Measurements from ENCODE around the gene OPN1SW.

Gene OPN1SW

DNA sequence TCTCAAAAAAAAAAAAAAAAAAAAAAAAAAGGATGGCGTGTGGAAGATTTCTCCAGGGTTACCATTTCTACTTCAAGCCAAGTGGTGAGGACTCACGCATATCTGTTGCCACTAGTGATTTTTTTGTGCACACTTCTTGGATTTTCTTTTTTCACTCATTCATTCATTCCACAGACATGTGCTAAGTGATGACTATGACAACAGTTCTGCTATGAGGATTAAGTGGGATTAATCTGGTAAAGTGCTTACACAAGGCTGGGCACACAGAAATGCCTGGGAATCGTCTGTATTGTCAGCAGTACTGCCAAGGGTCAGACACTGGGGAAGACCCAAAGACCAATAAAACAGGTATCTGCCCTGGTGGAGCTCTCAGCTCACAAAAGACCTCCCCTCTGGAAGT is 6.3 kb upstream of the OPN1SW start:
- TF ChIP-seq, protein P1, sequence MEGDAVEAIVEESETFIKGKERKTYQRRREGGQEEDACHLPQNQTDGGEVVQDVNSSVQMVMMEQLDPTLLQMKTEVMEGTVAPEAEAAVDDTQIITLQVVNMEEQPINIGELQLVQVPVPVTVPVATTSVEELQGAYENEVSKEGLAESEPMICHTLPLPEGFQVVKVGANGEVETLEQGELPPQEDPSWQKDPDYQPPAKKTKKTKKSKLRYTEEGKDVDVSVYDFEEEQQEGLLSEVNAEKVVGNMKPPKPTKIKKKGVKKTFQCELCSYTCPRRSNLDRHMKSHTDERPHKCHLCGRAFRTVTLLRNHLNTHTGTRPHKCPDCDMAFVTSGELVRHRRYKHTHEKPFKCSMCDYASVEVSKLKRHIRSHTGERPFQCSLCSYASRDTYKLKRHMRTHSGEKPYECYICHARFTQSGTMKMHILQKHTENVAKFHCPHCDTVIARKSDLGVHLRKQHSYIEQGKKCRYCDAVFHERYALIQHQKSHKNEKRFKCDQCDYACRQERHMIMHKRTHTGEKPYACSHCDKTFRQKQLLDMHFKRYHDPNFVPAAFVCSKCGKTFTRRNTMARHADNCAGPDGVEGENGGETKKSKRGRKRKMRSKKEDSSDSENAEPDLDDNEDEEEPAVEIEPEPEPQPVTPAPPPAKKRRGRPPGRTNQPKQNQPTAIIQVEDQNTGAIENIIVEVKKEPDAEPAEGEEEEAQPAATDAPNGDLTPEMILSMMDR (IDR thresholded peaks at IDR 0.05; ENCODE audit: extremely low read depth, insufficient read depth, missing control alignments) = no peak
- in situ Hi-C loops (cut with MboI; ENCODE audit: low pct_unique_long_range_greater_than_20kb, low sequenced_read_pairs, unreplicated experiment) = no loop called here
- no peak for DNase-seq (ENCODE audit: low spot score)

DNA sequence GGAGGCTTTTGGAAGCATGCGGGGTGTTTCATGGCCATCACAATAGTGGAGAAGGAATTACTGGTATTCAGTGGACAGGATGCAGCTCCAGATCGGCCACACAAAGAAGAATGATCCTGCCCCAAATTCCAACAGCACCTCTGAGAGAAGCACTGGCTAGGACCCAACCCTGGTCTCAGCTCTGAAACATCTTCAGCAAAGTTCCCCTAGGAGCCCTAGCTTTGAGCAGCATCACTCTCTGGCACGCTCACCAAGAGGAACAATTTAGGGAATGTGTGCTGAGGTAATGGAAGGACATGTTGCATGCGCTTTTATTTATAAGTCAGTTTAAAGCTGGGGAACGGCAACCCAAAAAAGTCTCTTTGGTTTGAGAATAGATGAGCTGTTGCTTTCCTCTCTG is 5.5 kb upstream of the OPN1SW start:
- TF ChIP-seq, protein P1 (IDR thresholded peaks at IDR 0.05; ENCODE audit: extremely low read depth, insufficient read depth, missing control alignments) = no peak
- in situ Hi-C loops (cut with MboI; ENCODE audit: low pct_unique_long_range_greater_than_20kb, low sequenced_read_pairs, unreplicated experiment) = no loop called here
- DNase-seq (ENCODE audit: low spot score) = no peak

DNA sequence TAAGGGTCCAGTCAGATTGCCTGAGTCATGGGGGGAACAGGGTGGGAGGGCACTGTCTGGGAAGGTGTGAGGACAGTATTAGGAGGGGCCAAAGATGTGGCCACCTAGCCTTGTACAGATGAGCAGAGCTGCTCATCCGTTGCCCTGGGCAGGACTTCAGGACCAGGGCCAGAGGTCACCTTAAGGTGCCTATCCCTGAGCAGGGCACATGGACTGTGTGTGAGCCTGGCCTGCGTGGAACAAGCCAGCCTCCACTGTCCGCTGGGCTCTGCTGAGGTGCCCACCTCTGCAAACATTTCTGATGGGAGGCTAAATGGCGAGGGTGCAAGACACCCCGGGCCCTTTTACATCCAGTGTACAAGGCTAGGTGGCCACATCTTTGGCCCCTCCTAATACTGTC is 3.4 kb upstream of the OPN1SW start:
- TF ChIP-seq, protein P1 (IDR thresholded peaks at IDR 0.05; ENCODE audit: extremely low read depth, insufficient read depth, missing control alignments) = no peak
- in situ Hi-C loops (cut with MboI; ENCODE audit: low pct_unique_long_range_greater_than_20kb, low sequenced_read_pairs, unreplicated experiment) = no loop called here
- DNase-seq (ENCODE audit: low spot score) = no peak

DNA sequence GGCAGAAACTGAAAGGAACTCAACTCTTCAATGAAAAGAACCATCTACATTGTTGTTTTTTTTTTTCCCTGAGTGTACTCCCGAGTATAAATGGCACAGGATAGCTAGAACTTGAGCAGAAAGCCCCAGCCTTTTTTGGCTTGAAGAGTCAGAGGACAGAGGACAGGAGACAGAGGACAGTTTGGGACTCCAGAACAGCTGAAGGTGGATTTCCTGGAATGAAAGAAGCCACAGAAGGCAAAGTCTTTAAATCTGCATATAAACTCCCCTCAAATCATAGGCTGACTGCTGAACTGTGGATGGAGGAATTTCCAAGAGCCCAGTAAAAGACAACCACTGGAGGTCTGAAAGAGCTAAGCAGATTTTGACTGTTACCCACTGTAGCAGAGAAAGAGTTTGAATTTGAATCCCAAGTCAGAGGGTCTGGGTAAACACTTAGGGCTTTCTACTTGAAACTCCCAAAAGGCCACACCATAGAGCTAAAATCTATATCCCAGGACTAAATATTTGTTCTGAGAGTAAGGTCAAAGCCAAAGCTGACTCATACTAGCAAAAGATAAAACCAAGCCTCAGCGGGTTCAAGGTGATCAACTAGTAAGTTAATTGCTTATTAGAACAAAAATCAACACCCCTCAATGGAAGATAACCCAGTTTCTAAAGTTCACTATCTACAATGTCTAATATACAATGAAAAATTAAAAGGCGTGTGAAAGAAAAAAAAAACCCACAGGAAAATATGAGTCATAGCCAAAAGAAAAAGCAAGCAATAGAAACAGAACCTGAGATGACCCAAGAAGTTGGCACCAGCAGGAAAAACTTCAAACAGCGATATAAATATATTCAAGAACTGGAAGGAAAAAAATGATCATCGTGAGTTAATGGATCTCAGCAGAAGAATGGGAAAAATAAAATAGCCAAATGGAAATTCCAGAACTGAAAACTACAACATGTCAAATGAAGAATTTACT is 1.8 kb upstream of the OPN1SW start:
- TF ChIP-seq, protein P1 (IDR thresholded peaks at IDR 0.05; ENCODE audit: extremely low read depth, insufficient read depth, missing control alignments) = no peak
- in situ Hi-C loops (cut with MboI; ENCODE audit: low pct_unique_long_range_greater_than_20kb, low sequenced_read_pairs, unreplicated experiment) = no loop called here
- no peak for DNase-seq (ENCODE audit: low spot score)

DNA sequence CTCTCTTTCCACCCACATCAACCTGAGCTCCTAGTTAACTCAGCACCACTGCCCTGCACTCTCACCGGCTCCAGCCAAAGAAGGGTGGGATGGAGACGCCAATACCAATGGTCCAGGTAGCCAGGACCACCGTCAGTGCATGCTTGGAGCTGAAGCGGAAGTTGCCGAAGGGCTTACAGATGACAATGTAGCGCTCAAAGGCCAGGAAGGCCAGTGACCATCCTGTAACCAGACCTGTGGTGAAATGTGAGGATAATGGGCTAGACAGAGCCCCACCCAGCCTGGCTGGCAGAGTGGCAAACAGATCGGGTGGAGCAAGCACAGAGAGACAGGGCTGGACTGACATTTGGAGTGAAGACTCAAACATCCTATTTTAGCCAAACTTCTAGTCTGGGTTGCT is 673 bp downstream of the OPN1SW start:
- DNase-seq (ENCODE audit: low spot score) = no peak
- in situ Hi-C loops (cut with MboI; ENCODE audit: low pct_unique_long_range_greater_than_20kb, low sequenced_read_pairs, unreplicated experiment) = no loop called here
- TF ChIP-seq, protein P1 (IDR thresholded peaks at IDR 0.05; ENCODE audit: extremely low read depth, insufficient read depth, missing control alignments) = no peak

DNA sequence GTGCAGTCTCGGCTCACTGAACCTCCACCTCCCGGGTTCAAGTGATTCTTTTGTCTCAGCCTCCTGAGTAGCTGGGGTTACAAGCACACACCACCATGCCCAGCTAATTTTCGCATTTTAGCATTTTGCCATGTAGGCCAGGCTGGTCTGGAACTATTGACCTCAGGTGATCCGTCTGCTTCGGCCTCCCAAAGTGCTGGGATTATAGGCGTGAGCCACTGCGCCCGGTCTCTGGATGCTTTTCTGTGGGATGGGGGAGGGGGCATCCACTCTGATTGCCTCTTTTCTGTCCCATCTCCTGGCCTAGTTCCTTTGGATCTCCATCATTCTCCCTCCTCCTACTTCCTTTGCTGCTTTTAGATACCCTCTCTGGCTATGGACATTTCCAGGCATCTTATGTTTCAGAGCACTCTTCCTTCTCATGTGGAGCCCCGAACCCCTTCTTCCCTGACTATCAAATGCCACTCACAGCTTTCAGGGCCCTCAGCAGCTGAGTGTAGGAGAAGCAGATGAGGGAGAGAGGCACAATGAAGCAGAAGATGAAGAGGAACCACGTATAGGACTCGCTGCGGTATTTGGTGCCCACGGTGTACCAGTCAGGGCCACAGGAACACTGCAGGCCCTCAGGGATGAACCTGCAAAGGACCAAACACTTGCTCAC is 1.4 kb downstream of the OPN1SW start:
- DNase-seq (ENCODE audit: low spot score) = no peak
- TF ChIP-seq, protein P1 (IDR thresholded peaks at IDR 0.05; ENCODE audit: extremely low read depth, insufficient read depth, missing control alignments) = no peak
- in situ Hi-C loops (cut with MboI; ENCODE audit: low pct_unique_long_range_greater_than_20kb, low sequenced_read_pairs, unreplicated experiment) = no loop called here

Measured in GM13977 (cell line).